A673 (cell line): ENCODE data around the gene S100A5. TPM values are rescaled to one million over a fixed set of nuclear protein-coding genes. Genes with fewer than 3 reads are reported as not detected.

Source experiments
- BruUV-seq: library from RNA; stranded (reverse); fragments of 400-500 nt; replicated peaks from 2 replicates; lab custom pipeline; 2021; lab: Mats Ljungman, UMichigan
- CTCF ChIA-PET: fragments of 300-600 bp; sonication (Branson Sonifier 250); formaldehyde crosslinking; loops from one replicate; lab custom pipeline; 2022; ENCODE audit warnings: antibody characterized with exemption; lab: Charles Lee
- POLR2A ChIA-PET: fragments of 300-600 bp; sonication (Branson Sonifier 250); formaldehyde crosslinking; loops from one replicate; lab custom pipeline; 2022; ENCODE audit warnings: antibody characterized with exemption; ENCODE audit not compliant: low non-redundant PET; lab: Charles Lee
- DNase-seq: peaks from one replicate; pipeline ENCODE4 v3.0.0-alpha.2; 2015; ENCODE audit warnings: low spot score
- H3K27ac ChIP-seq: fragments of 200-600 bp; sonication (generic); 2 replicates; pipeline ENCODE4 v1.5.1; 2016; ENCODE audit warnings: mixed run types, low read depth, mild to moderate bottlenecking, mixed read lengths, antibody characterized with exemption, low read length; ENCODE audit not compliant: poor library complexity, severe bottlenecking
- H3K27me3 ChIP-seq: fragments of 200-600 bp; sonication (generic); replicated peaks from 2 replicates; pipeline ENCODE4 v1.6.1; 2017; ENCODE audit warnings: mixed run types, low read depth, mild to moderate bottlenecking, mixed read lengths, antibody characterized with exemption, low read length; ENCODE audit not compliant: insufficient read depth, poor library complexity
- H3K36me3 ChIP-seq: fragments of 200-600 bp; sonication (generic); 2 replicates; pipeline ENCODE4 v1.6.1; 2016; ENCODE audit warnings: mixed run types, mild to moderate bottlenecking, mixed read lengths, antibody characterized with exemption, low read length; ENCODE audit not compliant: insufficient read depth, poor library complexity, severe bottlenecking
- H3K4me1 ChIP-seq: fragments of 200-600 bp; sonication (generic); 2 replicates; pipeline ENCODE4 v1.6.1; 2017; ENCODE audit warnings: mixed run types, mild to moderate bottlenecking, mixed read lengths, antibody characterized with exemption, low read length; ENCODE audit not compliant: insufficient read depth, poor library complexity, severe bottlenecking
- H3K4me3 ChIP-seq: fragments of 200-600 bp; sonication (generic); 2 replicates; pipeline ENCODE4 v1.5.1; 2016; ENCODE audit warnings: low read depth, mixed run types, mild to moderate bottlenecking, mixed read lengths, low read length; ENCODE audit not compliant: poor library complexity, severe bottlenecking
- H3K9me3 ChIP-seq: fragments of 200-600 bp; sonication (generic); 2 replicates; pipeline ENCODE4 v1.6.1; 2016; ENCODE audit warnings: mixed run types, low read depth, mild to moderate bottlenecking, mixed read lengths, antibody characterized with exemption, low read length; ENCODE audit not compliant: poor library complexity, severe bottlenecking
- CTCF ChIP-seq: fragments of 300-800, 200-600 bp; sonication (generic); conservative IDR thresholded peaks from 2 replicates; pipeline ENCODE4 v1.5.1; 2017; ENCODE audit warnings: low read depth, mild to moderate bottlenecking, antibody characterized with exemption, low read length, moderate library complexity, mixed read lengths
- EZH2 ChIP-seq: fragments of 200-600 bp; sonication (generic); IDR thresholded peaks from 2 replicates; pipeline ENCODE4 v1.6.1; 2017; ENCODE audit warnings: borderline replicate concordance, low read depth, mild to moderate bottlenecking, mixed read lengths, antibody characterized with exemption, low read length; ENCODE audit not compliant: poor library complexity, severe bottlenecking
- intact Hi-C: fragments of 100-400 bp; cut with micrococcal nuclease; formaldehyde crosslinking; loops from one replicate; pipeline ENCODE4 v1.10.0; 2022; ENCODE audit not compliant: unreplicated experiment
- total RNA-seq: library from RNA; stranded (reverse); gene quantifications from 2 replicates; pipeline ENCODE4 v1.2.3, GENCODE V29; 2021

Gene S100A5
- total RNA-seq, 1 experiment from 2014 or later, result not detected

- ChIA-PET POLR2A (interaction anchor here (0.7 kb wide), 1 partner anchor 86 kb away, joined by 3 read pairs; no protein-coding TSS in a partner anchor), CTCF (no interaction called here)
- no TSS peak for BruUV-seq
- DNase-seq, result no peak
- H3K27ac ChIP-seq, result peak overlapping the region; percentile 64
- H3K27me3 ChIP-seq, result no peaks in the 10 kb centered on the region
- H3K4me1 ChIP-seq, result peaks cover 49% of the 10 kb centered on the region
- H3K9me3 ChIP-seq, result no peaks in the 10 kb centered on the region
- H3K4me3 ChIP-seq, result no peak overlapping the region
- no peaks in the 10 kb centered on the region for H3K36me3 ChIP-seq
- TF ChIP-seq EZH2 (no peak), CTCF (no peak)
- intact Hi-C loops, result no loop called here
These were observed 7.1 kb upstream of the S100A5 start for GRCh38 chr1:153547560-153548551.

GRCh38 chr1:153546796-153547559 lies 6.2 kb upstream of the S100A5 start:
- no TSS peak for BruUV-seq
- Histone ChIP-seq H3K4me3 (no peak overlapping the region), H3K36me3 (no peaks in the 10 kb centered on the region), H3K4me1 (peaks cover 54% of the 10 kb centered on the region), H3K27ac (peak overlapping the region; percentile 64), H3K27me3 (no peaks in the 10 kb centered on the region), H3K9me3 (no peaks in the 10 kb centered on the region)
- DNase-seq, result peak; percentile 45
- intact Hi-C loops, result no loop called here
- CTCF ChIA-PET, result no interaction called here
- POLR2A ChIA-PET, result interaction anchor here (0.7 kb wide), 1 partner anchor 87 kb away, joined by 3 read pairs; no protein-coding TSS in a partner anchor
- no peak for TF ChIP-seq CTCF
- no peak for TF ChIP-seq EZH2

- H3K9me3 ChIP-seq, result no peaks in the 10 kb centered on the region
- no peaks in the 10 kb centered on the region for H3K36me3 ChIP-seq
- BruUV-seq, result no TSS peak
- DNase-seq, result no peak
- TF ChIP-seq EZH2 (no peak), CTCF (no peak)
- no peak overlapping the region for H3K4me3 ChIP-seq
- H3K4me1 ChIP-seq, result peaks cover 54% of the 10 kb centered on the region
- ChIA-PET POLR2A (no interaction called here), CTCF (no interaction called here)
- no peaks in the 10 kb centered on the region for H3K27me3 ChIP-seq
- peak overlapping the region; percentile 68 for H3K27ac ChIP-seq
- intact Hi-C loops, result no loop called here
These were observed 5.6 kb upstream of the S100A5 start for GRCh38 chr1:153546371-153546770.
